NCI-H82 treated with DMSO at 0.1 percent for 48 hours (cell line): ENCODE data around the gene GAL3ST2.

Experiments
- DNase-seq: peaks from one replicate; lab custom pipeline; 2025; ENCODE audit not compliant: unreplicated experiment; lab: John Stamatoyannopoulos, UW

The GAL3ST2 gene

DNA sequence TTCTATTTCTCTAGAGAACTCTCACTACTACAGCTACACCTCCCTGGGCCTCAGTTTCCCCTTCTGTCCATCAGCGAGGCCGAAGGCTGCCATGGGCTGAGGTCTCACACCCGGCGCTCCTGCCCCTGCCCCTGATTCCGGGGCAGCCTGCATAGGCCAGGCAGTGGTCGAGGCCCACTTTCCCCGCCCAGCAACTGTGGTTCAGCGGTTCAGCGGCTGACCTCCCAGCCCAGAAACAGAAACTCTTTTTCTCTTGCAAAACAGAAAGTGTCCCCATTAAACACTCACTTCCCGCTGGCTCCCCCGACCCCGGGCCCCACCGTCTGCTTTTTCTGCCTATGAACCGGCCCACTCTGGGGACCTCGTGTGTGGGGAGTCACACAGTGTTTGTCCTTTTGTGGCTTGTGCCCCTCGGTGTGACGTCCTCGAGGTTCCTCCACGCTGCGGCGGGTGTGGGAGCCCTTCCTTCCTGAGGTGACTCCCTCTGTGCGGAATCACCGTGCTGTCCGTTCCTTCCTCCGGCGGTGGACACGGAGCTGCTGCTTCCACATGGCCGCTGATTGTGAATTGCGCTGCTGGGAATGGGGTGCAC lies 66.1 kb downstream of the GAL3ST2 start:
- no peak for DNase-seq

DNA sequence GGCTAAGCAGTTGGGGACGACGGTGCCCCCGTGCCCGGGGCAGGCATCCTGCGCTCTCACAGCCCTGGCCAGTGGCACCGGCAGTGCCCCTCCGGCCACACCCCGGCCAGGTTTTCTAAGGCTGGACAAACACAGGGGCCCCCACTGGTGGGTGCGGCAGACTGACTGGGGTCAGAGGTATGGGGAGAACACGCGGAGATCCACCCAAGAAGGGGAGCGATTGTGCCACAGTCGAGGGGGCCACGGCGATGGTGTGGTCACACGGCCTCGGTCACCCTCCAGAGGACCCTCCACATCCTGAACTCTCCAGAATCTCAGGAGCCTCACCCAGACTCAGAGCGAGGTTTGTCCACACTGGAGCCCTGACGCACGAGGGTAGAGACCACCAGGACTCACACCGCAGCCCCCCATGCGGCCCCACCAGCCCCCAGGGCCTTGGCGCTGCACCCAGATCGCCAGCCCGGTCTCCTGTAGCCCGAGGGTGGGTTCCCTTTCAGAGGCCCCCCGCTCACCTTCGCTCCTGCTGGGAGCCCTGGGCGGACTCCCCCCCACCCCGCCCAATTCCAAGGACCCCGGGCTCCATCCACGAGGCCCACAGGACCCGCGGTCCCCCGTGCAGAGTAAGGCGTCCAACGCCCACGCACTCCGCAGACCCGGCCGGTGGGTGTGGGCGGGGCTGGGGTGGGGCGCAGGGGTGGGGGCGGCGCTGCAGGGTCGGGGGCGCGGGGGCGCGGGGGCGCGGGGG lies 66.9 kb downstream of the GAL3ST2 start:
- no peak for DNase-seq

DNA sequence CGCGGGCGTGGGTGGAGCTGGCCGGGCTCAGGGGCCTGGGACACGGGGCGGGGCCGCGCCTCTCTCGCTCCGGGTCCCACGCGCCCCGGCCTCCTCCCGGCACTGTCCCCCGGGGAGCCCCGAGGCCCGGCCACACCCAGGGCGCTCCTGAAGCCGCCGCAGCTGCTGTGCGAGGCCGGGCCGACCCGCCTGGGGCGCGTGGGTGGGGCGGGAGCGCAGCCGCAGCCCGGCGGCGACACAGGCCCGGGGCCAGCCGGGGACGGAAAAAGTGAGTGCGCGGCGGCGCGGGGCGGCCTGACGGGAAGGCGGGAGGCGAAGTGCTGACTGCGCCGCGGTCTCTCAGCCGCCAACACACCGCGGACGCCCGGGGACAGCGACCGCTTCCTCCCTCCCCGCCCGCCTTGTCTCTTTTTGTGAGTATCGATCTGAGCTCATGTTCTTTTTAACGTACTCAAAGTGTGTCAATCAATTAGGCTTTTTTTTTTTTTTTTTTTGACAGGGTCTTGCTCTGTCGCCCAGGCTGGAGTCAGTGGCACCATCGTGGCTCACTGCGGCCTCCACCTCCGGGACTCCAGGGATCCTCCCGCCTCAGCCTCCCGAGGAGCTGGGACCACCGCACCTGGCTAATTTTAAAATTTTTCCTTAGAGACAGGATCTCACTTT lies 67.6 kb downstream of the GAL3ST2 start:
- DNase-seq = no peak

DNA sequence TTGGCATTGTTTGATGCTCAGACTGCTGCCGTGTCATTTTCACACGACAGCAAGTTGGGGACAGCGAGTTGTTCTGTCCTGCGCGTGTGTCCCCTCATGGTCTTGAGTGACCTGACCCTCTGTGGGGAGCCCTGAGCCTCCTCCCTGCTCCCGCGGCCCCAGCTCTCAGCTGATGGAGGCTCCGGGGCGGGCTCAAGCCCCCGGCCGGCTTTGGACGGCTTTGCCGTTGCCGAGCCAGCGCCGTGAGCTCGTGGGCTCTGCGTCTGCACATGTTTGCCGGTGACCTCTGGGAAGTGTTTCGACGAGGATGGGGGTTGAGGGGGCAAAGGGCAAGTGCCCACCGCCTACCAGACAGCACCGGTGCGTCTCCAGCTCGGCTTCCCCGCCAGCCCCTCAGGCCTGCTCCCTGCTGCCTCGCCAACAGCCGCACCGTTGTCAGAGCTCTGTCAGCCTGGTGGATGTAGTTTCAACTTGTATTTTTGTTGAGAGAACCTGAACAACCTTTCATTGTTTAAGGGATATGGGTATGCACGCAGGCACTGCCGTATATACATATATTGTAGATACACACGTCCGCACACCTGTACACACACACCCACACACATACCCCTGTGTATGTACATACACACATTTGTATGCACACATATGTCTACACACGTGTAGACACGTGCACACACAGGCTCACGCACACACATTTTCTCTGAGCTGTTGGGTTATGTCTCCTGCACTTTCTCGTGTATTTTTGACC lies 68.4 kb downstream of the GAL3ST2 start:
- no peak for DNase-seq

DNA sequence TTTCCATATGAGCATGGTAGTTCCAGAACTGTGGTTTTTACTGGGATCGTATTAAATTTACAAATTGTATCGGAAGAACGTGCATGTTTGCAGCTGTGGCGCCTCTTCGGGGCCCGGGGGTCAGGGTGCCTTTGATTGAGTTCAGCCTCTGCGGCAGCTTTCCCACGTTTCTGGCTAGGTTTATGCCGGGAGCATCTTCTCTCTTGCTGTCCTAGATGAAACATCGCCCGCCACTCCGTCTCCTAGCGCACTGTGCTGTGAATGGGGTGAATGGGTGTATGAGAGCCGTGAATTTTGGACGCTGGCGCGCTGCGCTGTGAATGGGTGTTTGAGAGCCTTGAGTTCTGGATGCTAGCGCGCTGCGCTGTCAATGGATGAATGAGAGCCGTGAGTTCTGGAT lies 69.8 kb downstream of the GAL3ST2 start:
- DNase-seq = no peak

DNA sequence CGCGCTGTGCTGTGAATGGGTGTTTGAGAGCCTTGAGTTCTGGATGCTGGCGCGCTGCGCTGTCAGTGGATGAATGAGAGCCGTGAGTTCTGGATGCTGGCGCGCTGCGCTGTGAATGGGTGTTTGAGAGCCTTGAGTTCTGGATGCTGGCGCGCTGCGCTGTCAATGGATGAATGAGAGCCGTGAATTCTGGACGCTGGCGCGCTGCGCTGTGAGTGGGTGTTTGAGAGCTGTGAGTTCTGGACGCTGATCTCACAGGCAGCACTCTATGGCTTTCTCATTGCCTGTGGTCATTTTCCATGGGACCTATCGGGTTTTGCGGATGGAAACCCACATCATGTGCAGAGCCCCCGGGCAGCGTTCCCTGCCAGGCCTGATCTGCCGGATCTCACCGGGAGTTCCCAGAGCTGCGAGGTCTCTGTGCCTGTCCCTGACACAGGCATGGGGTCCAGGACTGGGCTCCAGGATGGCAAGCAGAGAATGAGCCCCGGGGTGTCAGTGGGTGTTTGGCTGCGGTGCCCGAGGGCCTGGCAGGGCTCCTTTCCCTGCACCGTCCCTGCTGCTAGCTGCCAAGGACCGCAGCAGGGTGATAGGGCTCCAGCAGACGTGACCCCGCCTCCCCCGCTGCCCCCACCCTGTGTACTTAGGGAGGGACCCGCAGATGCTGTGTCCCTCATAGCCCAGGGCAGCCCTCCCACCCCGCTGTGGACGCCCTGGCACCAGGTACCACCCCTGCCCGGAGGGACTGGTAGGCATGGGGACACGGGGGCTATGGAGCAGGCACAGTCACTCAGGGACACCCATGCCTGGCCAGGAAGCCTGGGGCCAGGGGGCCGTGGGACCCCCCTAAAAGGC lies 72.4 kb downstream of the GAL3ST2 start:
- DNase-seq = no peak

DNA sequence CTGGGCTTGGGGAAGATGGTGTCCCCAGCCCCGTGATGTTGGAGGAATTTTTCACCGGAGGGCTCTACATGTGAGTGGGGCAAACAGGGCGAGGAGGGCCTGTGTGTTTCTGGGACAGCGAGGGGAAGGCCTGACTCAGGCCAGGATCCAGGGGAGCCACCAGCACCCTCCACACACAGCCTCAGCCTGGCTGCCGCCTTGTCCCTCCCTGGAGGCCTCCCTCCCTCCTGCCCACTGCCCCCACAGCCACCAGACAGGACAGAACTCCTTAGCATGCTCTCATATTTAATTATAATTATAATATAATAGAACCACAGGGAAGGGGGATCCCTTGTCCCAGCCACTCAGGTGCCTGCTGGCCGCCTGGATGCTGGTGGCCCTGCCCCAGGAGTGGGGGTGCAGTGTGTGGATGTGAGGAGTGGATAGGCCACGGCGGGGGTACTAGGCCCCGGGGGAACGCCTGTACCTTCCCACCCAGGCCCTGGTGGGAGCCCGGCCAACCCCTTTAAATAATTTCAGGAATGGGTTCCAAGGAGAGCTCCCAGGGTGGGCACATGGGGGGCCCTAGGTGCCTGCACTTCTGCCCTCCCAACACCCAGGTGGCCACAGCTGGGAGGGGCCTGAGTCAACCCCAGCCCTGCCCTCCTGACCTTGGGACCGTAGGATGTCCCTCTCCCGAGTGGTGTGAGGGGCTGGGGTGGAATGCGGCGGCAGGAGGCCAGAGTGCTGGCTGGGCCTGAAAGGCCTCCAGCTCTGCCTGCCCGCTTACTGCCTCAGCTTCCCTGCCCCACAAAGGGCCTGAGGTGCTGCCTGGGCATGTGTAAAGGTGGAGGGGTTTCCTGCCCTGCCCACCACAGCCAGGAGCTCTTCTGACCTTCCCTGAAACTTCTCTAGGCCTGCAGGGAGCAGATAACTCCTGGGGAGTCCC lies 73.3 kb downstream of the GAL3ST2 start:
- DNase-seq = no peak

DNA sequence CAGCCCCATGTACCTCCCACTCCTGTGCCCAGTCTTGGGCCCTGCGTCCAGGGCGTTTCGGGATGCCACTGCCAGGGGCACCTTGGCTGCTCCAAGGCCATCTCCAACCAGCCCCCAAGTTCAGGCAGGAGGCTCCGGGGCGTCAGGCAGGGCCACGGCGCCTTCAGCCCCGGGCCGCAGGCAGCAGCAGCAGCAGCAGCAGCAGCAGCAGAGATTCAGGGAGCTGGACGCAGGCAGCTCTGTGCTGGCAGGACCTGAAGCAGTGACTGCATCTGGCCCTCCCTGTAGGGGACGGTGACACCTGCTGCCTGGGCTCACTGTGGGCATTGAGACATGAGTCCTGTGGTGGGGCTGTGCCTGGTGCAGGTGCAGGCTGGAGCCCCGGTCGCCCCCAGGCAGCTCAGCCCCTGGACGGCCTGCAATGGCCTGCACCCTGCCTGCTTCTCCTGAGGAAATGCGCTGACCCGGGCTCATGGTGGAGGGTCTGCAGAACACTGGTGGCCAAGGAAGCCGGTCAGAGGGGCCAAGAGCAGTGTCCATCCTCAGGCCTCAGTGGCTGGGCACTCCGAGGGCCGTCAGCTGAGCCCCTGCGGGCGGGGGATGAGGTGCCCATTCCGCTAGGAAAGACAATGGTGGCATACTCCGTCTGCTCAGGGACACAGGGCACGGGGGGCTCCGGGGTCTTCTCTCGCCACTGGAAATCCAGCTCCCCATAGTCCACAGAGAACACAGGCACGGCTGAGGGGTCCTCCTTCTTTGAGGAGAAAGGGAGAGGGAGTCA lies 74.1 kb downstream of the GAL3ST2 start:
- DNase-seq = no peak

DNA sequence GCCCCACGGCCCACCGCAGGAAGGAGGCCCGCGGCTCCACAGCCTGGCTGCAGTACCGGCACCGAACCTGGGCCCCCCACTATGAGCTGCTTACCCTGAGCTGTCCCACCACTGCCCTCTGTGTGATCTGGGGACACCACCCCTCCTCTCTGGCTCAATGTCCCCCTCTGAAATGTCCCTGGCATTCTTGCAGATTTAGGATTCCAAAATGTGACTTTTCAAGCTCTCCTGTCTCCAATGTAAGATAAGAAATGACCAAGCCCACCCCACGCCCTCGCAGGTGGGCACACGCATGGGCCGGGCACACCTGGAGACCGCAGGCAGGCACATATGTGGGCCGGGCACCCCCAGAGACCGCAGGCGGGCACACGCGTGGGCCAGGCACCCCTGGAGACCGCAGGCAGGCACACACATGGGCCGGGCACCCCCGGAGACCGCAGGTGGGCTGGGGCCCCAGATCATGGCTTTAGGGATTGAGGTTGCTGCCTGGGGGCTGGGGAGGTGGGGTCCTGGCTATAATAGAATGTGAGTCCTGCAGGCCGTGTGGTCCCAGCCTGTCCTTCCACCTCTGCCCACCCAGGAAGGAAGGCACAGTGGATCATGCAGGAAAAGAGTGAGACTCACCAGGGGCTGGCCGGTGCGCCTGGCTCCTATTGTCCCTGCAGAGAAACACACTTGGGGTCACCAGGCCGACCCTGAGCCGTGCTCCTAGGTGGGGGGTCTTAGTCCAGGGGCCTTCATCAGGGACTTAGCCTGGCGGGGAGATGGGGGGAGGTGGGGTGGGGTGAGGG lies 74.9 kb downstream of the GAL3ST2 start:
- no peak for DNase-seq

DNA sequence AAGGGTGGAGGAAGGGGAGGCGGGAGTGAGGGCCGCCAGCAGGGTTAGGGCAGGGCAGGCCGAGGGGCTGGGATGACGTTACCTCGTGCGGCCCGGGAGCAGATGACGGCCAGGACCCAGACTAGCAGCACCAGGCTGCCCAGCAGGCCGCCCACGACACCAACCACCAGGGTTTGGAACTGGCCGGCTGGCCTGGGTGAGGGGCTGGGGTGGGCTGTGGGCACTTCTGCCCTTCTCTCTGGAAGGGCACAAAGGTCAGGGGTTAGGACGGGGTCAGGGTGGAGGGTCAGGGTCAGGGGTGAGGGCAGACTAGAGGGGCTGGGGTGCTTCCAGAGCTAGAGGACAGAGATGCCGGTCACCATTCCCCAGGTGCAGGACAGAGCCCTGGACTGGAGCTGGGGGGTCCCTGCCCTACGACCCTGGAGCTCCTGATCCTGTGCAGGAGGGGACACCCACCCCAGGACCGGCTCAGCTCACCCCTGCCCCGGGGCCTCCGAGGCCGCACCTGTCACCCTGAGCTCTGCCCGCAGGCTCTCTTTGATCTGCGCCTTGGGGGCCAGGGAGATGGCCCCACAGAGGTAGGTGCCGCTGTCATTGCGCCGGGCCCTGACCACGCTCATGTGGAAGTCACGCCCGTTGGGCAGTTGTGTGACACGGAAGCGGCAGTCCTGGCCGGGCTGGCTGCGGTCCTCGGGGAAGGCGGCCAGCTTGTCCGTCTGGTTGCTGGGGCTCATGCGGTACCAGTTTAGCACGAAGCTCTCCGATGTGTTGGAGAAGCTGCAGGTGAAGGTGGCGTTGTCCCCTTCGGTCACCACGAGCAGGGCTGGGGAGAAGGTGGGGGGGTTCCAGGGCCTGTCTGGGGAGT lies 75.7 kb downstream of the GAL3ST2 start:
- DNase-seq = no peak

DNA sequence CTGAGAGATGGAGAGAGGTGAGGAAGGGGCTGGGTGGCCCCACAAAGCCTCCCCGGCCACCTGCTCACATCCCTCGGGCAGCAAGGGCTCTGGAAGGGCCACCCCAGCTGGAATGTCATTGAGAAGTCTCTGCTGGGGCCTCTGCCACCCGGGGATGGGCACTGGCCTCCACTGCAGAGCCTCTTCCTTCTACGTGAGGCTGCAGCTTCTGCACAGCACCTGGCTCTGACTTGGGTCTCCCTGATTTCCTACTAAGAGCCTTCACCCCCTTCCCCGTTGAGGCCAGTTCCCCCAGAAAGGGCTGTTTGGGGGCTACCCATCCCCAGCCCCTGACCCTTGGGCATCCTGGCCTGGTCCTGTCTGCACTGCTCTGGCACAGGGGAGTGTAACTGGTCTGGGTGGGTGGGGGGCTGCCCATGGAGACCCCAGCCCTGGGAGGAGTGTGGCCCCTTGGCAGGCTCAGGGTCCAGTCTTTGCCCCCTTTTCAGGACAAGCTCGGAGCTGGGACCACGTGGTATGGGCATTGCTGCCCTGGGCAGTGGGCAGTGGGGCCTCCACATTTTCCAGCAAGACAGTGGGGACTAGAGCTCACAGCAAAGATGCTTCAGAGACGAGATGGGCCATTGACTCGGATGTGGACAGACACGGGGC lies 76.5 kb downstream of the GAL3ST2 start:
- DNase-seq = no peak
